KOPT-K1 (cell line): ENCODE results near the gene PFKFB4.

ENCODE experiments used
- H3K27ac ChIP-seq: fragments of 200-600 bp; sonication (generic); 2 replicates; pipeline ENCODE4 v1.5.1; 2016; ENCODE audit warnings: antibody characterized with exemption, mild to moderate bottlenecking, low read depth, low read length; ENCODE audit not compliant: poor library complexity, severe bottlenecking
- H3K36me3 ChIP-seq: fragments of 200-600 bp; sonication (generic); 2 replicates; pipeline ENCODE4 v1.5.1; 2017; ENCODE audit warnings: antibody characterized with exemption, mild to moderate bottlenecking, low read length, moderate library complexity; ENCODE audit not compliant: insufficient read depth
- H3K9me3 ChIP-seq: fragments of 200-600 bp; sonication (generic); 2 replicates; pipeline ENCODE4 v1.5.1; 2017; ENCODE audit warnings: antibody characterized with exemption, low read length, mild to moderate bottlenecking; ENCODE audit not compliant: insufficient read depth, poor library complexity, severe bottlenecking

Gene PFKFB4

GRCh38 chr3:48592519-48593087 is 36.0 kb upstream of the PFKFB4 start:
- Histone ChIP-seq H3K27ac (no peak overlapping the region), H3K36me3 (peaks cover 11% of the 10 kb centered on the region; the same call in 1 of the 2 replicates), H3K9me3 (no peaks in the 10 kb centered on the region)

GRCh38 chr3:48591886-48592518 is 35.4 kb upstream of the PFKFB4 start:
- Histone ChIP-seq H3K9me3 (no peaks in the 10 kb centered on the region), H3K36me3 (peaks cover 5% of the 10 kb centered on the region; the same call in 1 of the 2 replicates), H3K27ac (no peak overlapping the region)

- Histone ChIP-seq H3K9me3 (no peaks in the 10 kb centered on the region), H3K27ac (no peak overlapping the region), H3K36me3 (no peaks in the 10 kb centered on the region)
These were observed 34.8 kb upstream of the PFKFB4 start for GRCh38 chr3:48591436-48591835.

DNA sequence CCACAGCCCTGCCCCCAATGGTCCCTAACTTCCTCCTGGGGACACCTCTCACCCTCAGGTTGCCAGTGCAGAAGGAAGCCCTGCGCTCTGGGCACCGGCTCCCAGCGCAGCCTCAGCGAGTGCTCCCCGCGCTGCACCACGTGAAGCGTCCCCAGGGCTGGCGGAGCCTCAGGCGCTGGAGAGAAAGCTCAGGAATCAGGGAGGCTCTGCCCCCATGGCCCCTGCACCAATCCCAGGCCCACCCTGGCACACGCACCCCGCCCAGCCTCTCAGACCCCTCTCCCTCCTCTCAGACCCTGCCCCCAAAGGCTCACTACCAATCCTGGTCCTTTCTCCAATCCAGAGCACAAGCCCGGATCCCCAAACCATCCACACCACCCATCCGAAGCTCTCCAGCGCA is 31.6 kb upstream of the PFKFB4 start:
- Histone ChIP-seq H3K9me3 (no peaks in the 10 kb centered on the region), H3K36me3 (no peaks in the 10 kb centered on the region), H3K27ac (no peak overlapping the region)

DNA sequence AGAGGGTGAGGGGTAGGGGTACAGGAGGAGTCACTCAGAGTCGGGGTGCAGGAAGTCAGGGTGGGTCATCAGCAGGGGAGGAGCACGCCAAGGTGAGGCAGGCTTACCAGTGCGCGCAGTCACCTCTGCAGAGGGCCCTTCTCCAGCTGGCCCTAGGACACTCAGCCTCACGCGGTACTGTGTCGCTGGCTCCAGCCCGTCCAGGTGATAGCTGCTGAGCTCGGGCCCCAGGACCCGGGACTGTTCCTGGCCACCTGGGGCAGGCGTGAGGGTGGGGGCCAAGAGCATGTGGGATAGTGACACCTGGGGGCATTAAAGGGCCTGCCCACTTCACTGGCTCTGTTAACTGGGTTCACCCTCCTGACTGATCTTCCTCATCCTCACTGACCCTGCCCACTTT is 31.1 kb upstream of the PFKFB4 start:
- no peak overlapping the region for H3K27ac ChIP-seq
- no peaks in the 10 kb centered on the region for H3K9me3 ChIP-seq
- H3K36me3 ChIP-seq, result no peaks in the 10 kb centered on the region

DNA sequence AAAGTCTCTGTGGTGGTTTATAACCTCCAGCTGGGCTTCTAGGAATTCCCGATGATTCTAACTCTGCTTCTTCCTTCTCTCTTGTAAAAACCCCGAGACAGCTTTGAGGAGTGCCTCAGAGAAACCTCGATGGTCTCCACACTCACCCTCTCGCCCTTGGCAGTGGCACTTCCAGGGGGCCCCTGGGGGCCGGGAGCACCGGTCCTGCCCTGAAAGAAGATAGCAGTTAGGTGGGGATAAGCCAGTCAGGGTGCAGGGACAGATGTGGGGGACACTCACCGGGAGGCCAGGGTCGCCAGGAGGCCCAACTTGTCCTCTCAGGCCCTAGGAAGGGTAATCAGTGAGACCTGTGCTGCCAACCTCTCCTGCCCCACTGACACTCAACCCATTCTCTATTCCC is 28.8 kb upstream of the PFKFB4 start:
- Histone ChIP-seq H3K36me3 (no peaks in the 10 kb centered on the region), H3K9me3 (no peaks in the 10 kb centered on the region), H3K27ac (no peak overlapping the region)

- Histone ChIP-seq H3K36me3 (no peaks in the 10 kb centered on the region), H3K9me3 (no peaks in the 10 kb centered on the region), H3K27ac (no peak overlapping the region)
These were observed 28.2 kb upstream of the PFKFB4 start for GRCh38 chr3:48584836-48585235.

DNA sequence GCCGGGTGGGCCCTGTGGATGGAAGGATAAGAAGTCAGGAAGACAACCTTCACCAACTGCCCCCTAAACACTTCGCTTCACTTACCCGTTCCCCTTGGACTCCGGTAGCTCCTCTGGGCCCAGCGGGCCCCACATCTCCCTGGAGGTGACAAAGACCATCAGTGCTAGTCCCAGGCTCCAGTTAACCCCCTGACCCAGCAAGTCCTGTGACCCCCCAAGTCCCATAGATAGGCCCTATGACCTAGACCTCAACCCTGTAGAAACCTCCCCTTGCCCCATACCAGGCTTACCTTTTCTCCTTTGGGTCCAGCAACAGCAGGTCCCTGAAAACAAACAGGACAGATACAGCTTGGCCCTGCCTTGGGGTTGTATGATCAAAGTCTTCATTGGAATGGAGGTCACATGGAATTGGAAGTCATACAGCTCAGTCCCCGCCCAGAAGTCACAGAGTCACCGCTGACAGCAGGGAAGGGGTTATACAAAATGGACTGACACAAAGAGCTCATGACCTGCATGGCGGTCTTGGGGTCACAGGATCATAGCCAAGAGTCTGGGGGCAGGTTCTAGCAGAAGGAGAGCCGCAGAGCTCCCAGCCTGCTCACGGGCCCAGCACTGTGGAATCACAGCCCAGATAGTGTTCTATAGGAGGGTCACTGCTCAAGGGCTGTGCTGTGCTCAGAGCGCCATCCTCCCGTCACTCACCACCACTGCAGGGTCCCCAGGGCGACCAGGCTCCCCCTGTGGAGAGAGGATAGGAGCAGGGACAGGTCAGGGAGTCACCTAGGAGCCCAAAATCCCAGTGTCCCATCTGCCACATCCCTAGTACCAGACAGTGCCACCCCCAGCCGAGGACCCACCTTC is 25.2 kb upstream of the PFKFB4 start:
- Histone ChIP-seq H3K27ac (no peak overlapping the region), H3K36me3 (no peaks in the 10 kb centered on the region), H3K9me3 (no peaks in the 10 kb centered on the region)

DNA sequence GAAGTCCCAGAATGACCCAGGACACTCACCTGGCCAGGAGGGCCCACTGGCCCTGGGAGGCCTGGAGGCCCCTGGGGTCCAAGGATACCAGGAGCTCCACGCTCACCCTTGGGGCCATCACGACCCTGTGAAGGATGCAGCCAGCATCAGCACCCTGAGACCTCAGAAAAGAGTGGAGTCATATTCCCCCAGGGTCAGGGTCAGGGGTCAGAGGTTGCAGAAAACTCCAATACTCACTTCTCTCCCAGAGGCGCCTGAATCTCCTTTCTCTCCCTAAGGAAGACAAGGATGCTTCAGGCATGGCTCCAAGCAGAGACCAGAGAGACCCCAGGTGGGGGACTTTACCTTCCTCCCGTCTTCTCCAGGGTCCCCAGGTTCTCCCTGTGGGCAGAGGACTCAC is 20.0 kb upstream of the PFKFB4 start:
- Histone ChIP-seq H3K36me3 (no peaks in the 10 kb centered on the region), H3K27ac (no peak overlapping the region), H3K9me3 (no peaks in the 10 kb centered on the region)

DNA sequence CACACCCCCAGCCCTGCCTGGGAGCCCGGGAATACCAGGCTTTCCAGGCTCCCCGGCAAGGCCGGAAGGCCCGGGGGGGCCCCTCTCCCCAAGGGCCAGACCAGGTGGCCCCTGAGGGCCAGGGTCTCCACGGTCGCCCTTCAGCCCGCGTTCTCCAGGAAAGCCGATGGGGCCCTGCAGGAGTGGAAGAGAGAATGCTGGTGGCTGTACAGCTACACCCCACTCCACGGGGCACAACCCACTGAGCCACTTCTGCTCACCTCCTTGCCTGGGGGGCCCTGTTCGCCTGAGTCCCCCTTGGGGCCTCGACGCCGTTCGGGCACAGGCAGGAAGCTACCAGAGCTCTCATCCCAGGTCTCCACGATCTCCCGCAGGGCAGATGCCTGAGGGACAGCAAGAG is 18.8 kb upstream of the PFKFB4 start:
- no peaks in the 10 kb centered on the region for H3K9me3 ChIP-seq
- H3K27ac ChIP-seq, result no peak overlapping the region

DNA sequence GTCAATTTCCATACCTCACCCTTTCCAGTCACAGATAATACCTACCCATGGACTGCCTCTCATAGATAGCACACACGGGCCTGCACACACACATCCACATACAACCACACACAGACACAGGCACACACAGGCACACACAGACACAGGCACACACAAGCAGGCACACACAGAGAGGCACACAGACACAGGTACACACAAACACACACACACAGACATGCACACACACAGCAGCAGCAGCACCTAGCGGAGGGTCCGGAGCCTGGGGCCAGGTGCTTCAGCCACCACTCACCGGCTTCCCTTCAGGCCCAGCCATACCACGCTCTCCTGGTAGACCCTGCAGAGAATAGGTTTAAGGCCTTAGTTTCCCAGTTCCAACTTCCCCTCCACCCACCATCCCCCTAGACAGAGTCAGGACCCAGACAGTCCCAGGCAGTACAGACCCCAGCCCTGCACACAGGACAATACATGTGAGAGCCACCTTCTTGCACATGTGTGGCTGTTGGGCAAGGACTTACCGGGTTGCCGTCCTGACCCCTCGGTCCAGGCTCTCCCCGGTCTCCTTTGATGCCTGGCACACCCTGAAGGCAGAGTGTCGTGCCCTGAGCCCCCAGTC is 17.5 kb upstream of the PFKFB4 start:
- Histone ChIP-seq H3K36me3 (no peaks in the 10 kb centered on the region), H3K27ac (no peak overlapping the region), H3K9me3 (no peaks in the 10 kb centered on the region)

More for the DNA sequence above, 18.8 kb upstream of the PFKFB4 start:
- H3K36me3 ChIP-seq, result no peaks in the 10 kb centered on the region

GRCh38 chr3:48572517-48572916 is 15.9 kb upstream of the PFKFB4 start:
- no peaks in the 10 kb centered on the region for H3K9me3 ChIP-seq
- H3K27ac ChIP-seq, result no peak overlapping the region
- no peaks in the 10 kb centered on the region for H3K36me3 ChIP-seq

GRCh38 chr3:48571938-48572337 is 15.3 kb upstream of the PFKFB4 start:
- Histone ChIP-seq H3K9me3 (no peaks in the 10 kb centered on the region), H3K36me3 (no peaks in the 10 kb centered on the region), H3K27ac (no peak overlapping the region)

DNA sequence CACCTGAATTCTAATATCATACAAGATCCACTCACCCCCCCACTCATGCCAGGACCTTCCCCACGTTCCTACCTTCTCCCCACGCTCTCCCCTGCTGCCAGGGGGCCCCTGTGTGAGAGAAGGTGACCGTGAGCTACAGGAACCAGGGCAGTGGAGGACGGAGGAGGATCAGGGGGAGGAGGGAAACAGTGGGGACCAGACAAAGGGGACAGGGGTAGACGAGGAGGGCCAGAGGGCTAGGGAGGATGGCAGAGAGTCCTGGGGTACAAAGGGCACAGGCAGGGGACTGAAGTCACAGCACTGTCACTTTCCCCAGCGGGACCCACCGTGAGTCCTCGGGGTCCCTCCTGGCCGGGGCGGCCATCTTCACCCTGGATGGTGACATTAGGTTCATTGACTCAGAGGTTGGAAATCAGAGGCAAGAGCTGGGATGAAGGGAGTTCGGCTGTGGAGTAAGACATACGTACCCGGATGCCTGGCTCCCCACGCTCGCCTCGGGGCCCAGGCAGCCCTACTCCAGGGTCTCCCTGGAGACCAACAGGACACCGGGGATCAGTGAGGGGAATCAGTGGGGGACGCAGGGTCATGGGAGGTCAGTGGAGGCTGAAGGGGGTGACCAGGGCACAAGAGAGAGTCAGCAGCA is 13.3 kb upstream of the PFKFB4 start:
- H3K27ac ChIP-seq, result no peak overlapping the region
- no peaks in the 10 kb centered on the region for H3K9me3 ChIP-seq
- H3K36me3 ChIP-seq, result no peaks in the 10 kb centered on the region

DNA sequence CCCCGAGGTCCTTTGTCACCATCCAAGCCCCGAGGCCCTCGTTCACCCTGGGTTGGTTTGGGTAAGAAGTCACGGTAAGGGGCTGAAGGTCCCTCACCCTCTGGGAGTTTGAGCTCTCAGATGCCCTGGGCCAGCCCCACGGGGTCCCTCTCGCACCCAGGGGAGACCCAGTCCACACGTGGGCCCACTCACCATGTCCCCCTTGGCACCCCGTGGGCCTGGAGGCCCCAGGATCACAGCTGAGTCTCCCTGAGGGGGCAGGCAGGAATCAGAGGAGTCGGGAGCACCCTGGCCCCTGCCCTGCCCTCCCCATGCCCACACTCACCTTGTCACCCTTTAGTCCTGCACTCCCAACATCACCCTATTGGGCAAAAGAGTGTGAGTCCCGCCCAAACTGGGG is 12.8 kb upstream of the PFKFB4 start:
- Histone ChIP-seq H3K36me3 (no peaks in the 10 kb centered on the region), H3K9me3 (no peaks in the 10 kb centered on the region), H3K27ac (no peak overlapping the region)
